Sigmoid colon (tissue), 7 donors: ENCODE results near the gene BCAS1. TPM values are rescaled to one million over a fixed set of nuclear protein-coding genes. Genes with fewer than 3 reads are reported as not detected.

Experiments used
- DNase-seq: peaks from one replicate; pipeline ENCODE4 v3.0.0-alpha.2; 2019
- H3K27ac ChIP-seq, 4 donors: fragments of 200-600 bp; sonication (generic); one replicate each; pipeline ENCODE4 v1.5.1; 2016 to 2019; ENCODE audit warnings: mild to moderate bottlenecking in 1 of 4
- H3K27me3 ChIP-seq, 3 donors: fragments of 200-600 bp; sonication (generic); one replicate each; pipeline ENCODE4 v1.5.1; 2019; ENCODE audit warnings: mild to moderate bottlenecking in 1 of 3
- H3K36me3 ChIP-seq, 4 donors: fragments of 200-600 bp; sonication (generic); one replicate each; pipeline ENCODE4 v1.5.1; 2016 to 2019
- H3K4me1 ChIP-seq, 4 donors: fragments of 200-600 bp; sonication (generic); one replicate each; pipeline ENCODE4 v1.5.1; 2017 to 2019
- H3K4me3 ChIP-seq, 4 donors: fragments of 200-600 bp; sonication (generic); one replicate each; pipeline ENCODE4 v1.5.1; 2017 to 2019; ENCODE audit warnings: mild to moderate bottlenecking in 2 of 4, moderate library complexity in 1 of 4
- H3K9me3 ChIP-seq, 4 donors: fragments of 200-600 bp in 3 of 4; sonication (generic) in 3 of 4; one replicate each; pipeline versions ENCODE4 v1.5.1 to v1.6.1; 2013 to 2019
- CTCF ChIP-seq, 4 experiments: fragments of 450-650 bp in 3 of 4; fragments of 200-600 bp in 1 of 4; IDR thresholded peaks; one replicate each; pipeline ENCODE4 v1.5.1; 2016 to 2019; ENCODE audit warnings: antibody characterized with exemption in 4 of 4, mild to moderate bottlenecking in 3 of 4, moderate library complexity in 2 of 4
- EP300 ChIP-seq, 4 donors: sonication (generic); formaldehyde crosslinking; IDR thresholded peaks; one replicate each; pipeline ENCODE4 v1.6.1; 2017; ENCODE audit warnings: antibody characterized with exemption in 4 of 4
- POLR2A ChIP-seq, 2 donors: fragments of 450-650 bp; IDR thresholded peaks; one replicate each; pipeline ENCODE4 v1.6.1; 2016; ENCODE audit warnings: antibody characterized with exemption in 2 of 2, mild to moderate bottlenecking in 2 of 2, moderate library complexity in 2 of 2
- POLR2AphosphoS5 ChIP-seq, 4 donors: sonication (generic); formaldehyde crosslinking; IDR thresholded peaks; one replicate each; pipeline ENCODE4 v1.6.1; 2017; ENCODE audit warnings: antibody characterized with exemption in 4 of 4
- WGBS, 2 donors: extraction: QIAGEN DNeasy Blood & Tissue Kit; methylation state at CpG; one replicate each; pipeline ENCODE4 v1.1.7; 2013; 5-methylcytosine and 5-hydroxymethylcytosine counted together
- intact Hi-C: fragments of 100-400 bp; cut with DNase I; formaldehyde crosslinking; loops from one replicate; pipeline ENCODE4 v1.15.1; 2023
- polyA plus RNA-seq, 3 donors: library from polyadenylated mRNA; stranded (reverse); fragments of 200-250 nt; gene quantifications; one replicate each; pipeline ENCODE4 v1.2.3, GENCODE V29; 2013
- total RNA-seq, 4 donors: library from RNA; depleted of rRNA; stranded (reverse); fragments of >200 nt; gene quantifications; one replicate each; pipeline ENCODE4 v1.1.0, GENCODE V29; 2016
- donor health status: healthy with polysubstance abuse.
- donor health status: Bipolar disorder and iron deficiency.
- donor health status: healthy.

Gene BCAS1
- total and polyA plus RNA-seq, 7 donors = 0.71 to 198 (median 35.4) TPM; not detected in 2

- DNase-seq = peak; percentile 90
- no peaks in the 10 kb centered on the region for H3K9me3 ChIP-seq
- H3K4me1 ChIP-seq = peaks cover 0 to 7% (median 0%) of the 10 kb centered on the region in 4 donors
- no peak overlapping the region for H3K27ac ChIP-seq
- WGBS, 2 donors = 61 to 84% methylated on average over 6 of the region's 6 CpGs
- H3K36me3 ChIP-seq = no peaks in the 10 kb centered on the region
- intact Hi-C loops = no loop called here
- no peak overlapping the region for H3K4me3 ChIP-seq
- TF ChIP-seq POLR2AphosphoS5 (IDR thresholded peaks at IDR 0.05) (peak; percentile 22 to 42 (median 34)), POLR2A (IDR thresholded peaks at IDR 0.05) (no peak)
- no peaks in the 10 kb centered on the region for H3K27me3 ChIP-seq
Measured at GRCh38 chr20:53984356-53985149, 85.8 kb downstream of the BCAS1 start.

- H3K27ac ChIP-seq = no peak overlapping the region
- 93 to 95% methylated on average over 3 of the region's 3 CpGs for WGBS, 2 donors
- intact Hi-C loops = no loop called here
- peaks cover 0 to 9% (median 0%) of the 10 kb centered on the region in 4 donors for H3K4me1 ChIP-seq
- no peaks in the 10 kb centered on the region for H3K36me3 ChIP-seq
- no peak overlapping the region for H3K4me3 ChIP-seq
- DNase-seq = no peak
- TF ChIP-seq EP300 (IDR thresholded peaks at IDR 0.05) = no peak
- no peaks in the 10 kb centered on the region for H3K9me3 ChIP-seq
- H3K27me3 ChIP-seq = no peaks in the 10 kb centered on the region
Measured at GRCh38 chr20:53983401-53983800, 87.0 kb downstream of the BCAS1 start.

GRCh38 chr20:53982624-53983023, 87.8 kb downstream of the BCAS1 start:
- peaks cover 0 to 9% (median 0%) of the 10 kb centered on the region in 4 donors for H3K4me1 ChIP-seq
- H3K36me3 ChIP-seq = no peaks in the 10 kb centered on the region
- H3K27ac ChIP-seq = no peak overlapping the region
- no peak overlapping the region for H3K4me3 ChIP-seq
- no peaks in the 10 kb centered on the region for H3K9me3 ChIP-seq
- WGBS, 2 donors = 74 to 79% methylated on average over 2 of the region's 2 CpGs
- TF ChIP-seq CTCF (IDR thresholded peaks at IDR 0.05) (no peak), POLR2A (IDR thresholded peaks at IDR 0.05) (no peak), POLR2AphosphoS5 (IDR thresholded peaks at IDR 0.05) (no peak), EP300 (IDR thresholded peaks at IDR 0.05) (no peak)
- intact Hi-C loops = no loop called here
- no peaks in the 10 kb centered on the region for H3K27me3 ChIP-seq
- no peak for DNase-seq

GRCh38 chr20:53981752-53982437, 88.5 kb downstream of the BCAS1 start:
- Histone ChIP-seq H3K4me1 (peaks cover 0 to 9% (median 0%) of the 10 kb centered on the region in 4 donors), H3K27ac (no peak overlapping the region), H3K9me3 (no peaks in the 10 kb centered on the region), H3K27me3 (no peaks in the 10 kb centered on the region), H3K4me3 (no peak overlapping the region), H3K36me3 (no peaks in the 10 kb centered on the region)
- intact Hi-C loops = no loop called here
- TF ChIP-seq POLR2A (IDR thresholded peaks at IDR 0.05) = no peak
- TF ChIP-seq EP300 (IDR thresholded peaks at IDR 0.05) = no peak
- no peak for TF ChIP-seq CTCF (IDR thresholded peaks at IDR 0.05)
- TF ChIP-seq POLR2AphosphoS5 (IDR thresholded peaks at IDR 0.05) = no peak
- 73 to 84% methylated on average over 4 of the region's 4 CpGs for WGBS, 2 donors
- no peak for DNase-seq

GRCh38 chr20:53981130-53981529, 89.3 kb downstream of the BCAS1 start:
- Histone ChIP-seq H3K9me3 (no peaks in the 10 kb centered on the region), H3K4me1 (peaks cover 0 to 9% (median 0%) of the 10 kb centered on the region in 4 donors), H3K36me3 (no peaks in the 10 kb centered on the region), H3K27me3 (no peaks in the 10 kb centered on the region), H3K27ac (no peak overlapping the region), H3K4me3 (no peak overlapping the region)
- WGBS, 2 donors = 91 to 96% methylated on average over 5 of the region's 5 CpGs
- no peak for DNase-seq
- TF ChIP-seq POLR2AphosphoS5 (IDR thresholded peaks at IDR 0.05) (no peak), EP300 (IDR thresholded peaks at IDR 0.05) (no peak), CTCF (IDR thresholded peaks at IDR 0.05) (no peak), POLR2A (IDR thresholded peaks at IDR 0.05) (no peak)
- intact Hi-C loops = no loop called here
